SK-N-MC (cell line): Measurements from ENCODE around the gene TMBIM4.

Source experiments
- EZH2 ChIP-seq: fragments of 200-600 bp; sonication (generic); IDR thresholded peaks from one replicate; pipeline ENCODE4 v1.6.1; 2017; ENCODE audit warnings: antibody characterized with exemption
- FOXP2 ChIP-seq: optimal IDR thresholded peaks from 2 replicates; pipeline ENCODE3; 2011; ENCODE audit warnings: mild to moderate bottlenecking, moderate library complexity; ENCODE audit not compliant: insufficient read depth; ENCODE audit errors: extremely low read length, control extremely low read depth
- POLR2AphosphoS5 ChIP-seq: IDR thresholded peaks from 2 replicates; pipeline ENCODE4 v1.6.1; 2012; ENCODE audit warnings: mild to moderate bottlenecking, low read depth, low read length, borderline replicate concordance

GRCh38 chr12:66187821-66188220, 18.0 kb upstream of the TMBIM4 start:
- TF ChIP-seq POLR2AphosphoS5 (no peak), EZH2 (no peak), FOXP2 (no peak)
